ENCODE measurements around the gene SHROOM3. TPM values are rescaled to one million over a fixed set of nuclear protein-coding genes. Genes with fewer than 3 reads are reported as not detected.

SHROOM3 gene
- total RNA-seq, 6 donors from 2014 or later, result 62.3 to 216 (median 116) TPM

DNA sequence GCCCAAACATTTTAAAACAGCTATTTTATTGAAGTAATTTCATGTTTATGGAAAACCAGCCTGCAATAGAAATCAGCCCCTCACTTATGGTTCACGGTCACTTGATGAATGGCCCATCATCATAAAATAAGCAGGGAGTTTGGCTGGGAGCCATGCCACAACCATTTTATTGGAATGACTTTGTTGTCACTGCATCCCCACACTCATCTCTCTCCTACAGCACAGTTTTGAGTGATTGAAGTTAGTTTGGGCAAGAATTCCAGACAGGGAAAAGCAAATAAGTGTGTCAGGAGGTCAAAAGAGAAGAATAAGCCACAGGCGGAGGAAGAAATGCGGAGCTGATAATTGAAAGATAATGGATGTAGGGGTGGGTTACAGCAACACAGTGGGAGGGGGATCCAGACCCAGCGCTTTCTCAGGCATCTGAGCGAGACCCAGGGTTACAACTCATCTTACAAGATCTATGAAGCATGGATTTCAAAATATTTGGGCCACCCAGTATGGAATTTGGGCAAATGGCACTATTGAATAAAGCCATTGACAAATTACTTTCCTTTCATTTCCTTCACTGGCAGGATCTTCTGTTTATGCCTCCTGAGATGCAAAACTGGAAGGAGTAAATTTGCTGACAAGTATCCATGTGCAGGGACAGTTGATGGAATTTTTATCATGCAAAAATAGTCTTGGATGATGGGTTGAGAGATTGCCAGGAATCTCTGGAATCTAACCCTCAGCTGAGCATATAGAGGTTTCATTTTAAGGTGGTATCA, 100.8 kb downstream of the SHROOM3 start:
- Histone ChIP-seq H3K9me3 (no peaks in the 10 kb centered on the region), H3K4me3 (no peak overlapping the region), H3K27ac (no peak overlapping the region), H3K36me3 (no peaks in the 10 kb centered on the region), H3K27me3 (no peaks in the 10 kb centered on the region), H3K4me1 (no peaks in the 10 kb centered on the region)
- 65 to 72% methylated on average over 5 of the region's 5 CpGs for WGBS, 2 donors
- TF ChIP-seq EP300 (IDR thresholded peaks at IDR 0.05), result no peak
- TF ChIP-seq, protein P1, sequence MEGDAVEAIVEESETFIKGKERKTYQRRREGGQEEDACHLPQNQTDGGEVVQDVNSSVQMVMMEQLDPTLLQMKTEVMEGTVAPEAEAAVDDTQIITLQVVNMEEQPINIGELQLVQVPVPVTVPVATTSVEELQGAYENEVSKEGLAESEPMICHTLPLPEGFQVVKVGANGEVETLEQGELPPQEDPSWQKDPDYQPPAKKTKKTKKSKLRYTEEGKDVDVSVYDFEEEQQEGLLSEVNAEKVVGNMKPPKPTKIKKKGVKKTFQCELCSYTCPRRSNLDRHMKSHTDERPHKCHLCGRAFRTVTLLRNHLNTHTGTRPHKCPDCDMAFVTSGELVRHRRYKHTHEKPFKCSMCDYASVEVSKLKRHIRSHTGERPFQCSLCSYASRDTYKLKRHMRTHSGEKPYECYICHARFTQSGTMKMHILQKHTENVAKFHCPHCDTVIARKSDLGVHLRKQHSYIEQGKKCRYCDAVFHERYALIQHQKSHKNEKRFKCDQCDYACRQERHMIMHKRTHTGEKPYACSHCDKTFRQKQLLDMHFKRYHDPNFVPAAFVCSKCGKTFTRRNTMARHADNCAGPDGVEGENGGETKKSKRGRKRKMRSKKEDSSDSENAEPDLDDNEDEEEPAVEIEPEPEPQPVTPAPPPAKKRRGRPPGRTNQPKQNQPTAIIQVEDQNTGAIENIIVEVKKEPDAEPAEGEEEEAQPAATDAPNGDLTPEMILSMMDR (IDR thresholded peaks at IDR 0.05), result no peak
- DNase-seq (no peak), ATAC-seq (ENCODE audit: low FRiP score in 2 of 2) (no peak)

DNA sequence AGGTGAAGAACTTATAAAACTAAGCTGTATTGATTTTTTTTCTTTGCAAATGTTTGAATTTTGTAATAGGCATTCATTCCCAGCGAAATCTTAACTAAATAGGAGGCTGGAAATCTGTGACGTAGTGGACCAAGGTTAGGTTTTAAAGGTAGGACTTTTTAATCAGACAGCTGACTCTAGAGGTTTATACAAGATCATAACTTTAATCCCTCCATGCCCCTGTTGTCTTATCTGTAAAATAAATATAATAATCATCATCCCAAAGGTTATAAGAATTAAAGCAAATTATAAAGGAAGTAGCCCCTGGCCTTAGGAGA, 101.3 kb downstream of the SHROOM3 start:
- Histone ChIP-seq H3K27ac (no peak overlapping the region), H3K27me3 (no peaks in the 10 kb centered on the region), H3K4me3 (no peak overlapping the region), H3K4me1 (no peaks in the 10 kb centered on the region), H3K9me3 (no peaks in the 10 kb centered on the region), H3K36me3 (no peaks in the 10 kb centered on the region)
- no peak for TF ChIP-seq EP300 (IDR thresholded peaks at IDR 0.05)
- no peak for TF ChIP-seq POLR2A (IDR thresholded peaks at IDR 0.05)
- no peak for TF ChIP-seq POLR2AphosphoS5 (IDR thresholded peaks at IDR 0.05)
- TF ChIP-seq, protein P1 (IDR thresholded peaks at IDR 0.05), result no peak
- no peak for ATAC-seq (ENCODE audit: low FRiP score in 2 of 2)
- DNase-seq, result no peak
- WGBS, 2 donors, result 80 to 83% methylated on average over 2 of the region's 2 CpGs

DNA sequence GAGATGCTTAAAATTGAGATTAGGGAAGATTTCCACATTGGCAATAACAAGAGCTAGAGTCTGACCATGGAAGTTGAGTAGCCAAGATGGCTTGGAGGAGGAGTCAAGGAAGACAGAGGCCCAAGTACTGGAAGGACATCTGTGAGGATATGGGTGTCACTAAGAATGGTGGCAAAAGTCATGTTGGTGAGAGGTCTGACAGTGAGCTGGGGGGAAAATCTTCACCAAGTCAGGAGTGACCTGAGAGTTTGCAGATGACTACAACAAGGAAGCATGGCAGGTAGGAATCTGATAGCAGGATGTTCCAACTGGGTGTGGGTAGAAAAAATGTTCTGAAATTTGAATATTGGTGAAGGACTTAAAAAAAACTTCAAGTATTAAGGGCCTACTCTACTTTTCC, 103.3 kb downstream of the SHROOM3 start:
- no peaks in the 10 kb centered on the region for H3K4me1 ChIP-seq
- H3K27me3 ChIP-seq, result no peaks in the 10 kb centered on the region
- no peaks in the 10 kb centered on the region for H3K36me3 ChIP-seq
- no peak overlapping the region for H3K27ac ChIP-seq
- no peak for ATAC-seq (ENCODE audit: low FRiP score in 2 of 2)
- DNase-seq, result no peak
- TF ChIP-seq POLR2A (IDR thresholded peaks at IDR 0.05) (no peak), EP300 (IDR thresholded peaks at IDR 0.05) (no peak), POLR2AphosphoS5 (IDR thresholded peaks at IDR 0.05) (no peak)
- TF ChIP-seq, protein P1 (IDR thresholded peaks at IDR 0.05), result no peak
- no peaks in the 10 kb centered on the region for H3K9me3 ChIP-seq
- no peak overlapping the region for H3K4me3 ChIP-seq

DNA sequence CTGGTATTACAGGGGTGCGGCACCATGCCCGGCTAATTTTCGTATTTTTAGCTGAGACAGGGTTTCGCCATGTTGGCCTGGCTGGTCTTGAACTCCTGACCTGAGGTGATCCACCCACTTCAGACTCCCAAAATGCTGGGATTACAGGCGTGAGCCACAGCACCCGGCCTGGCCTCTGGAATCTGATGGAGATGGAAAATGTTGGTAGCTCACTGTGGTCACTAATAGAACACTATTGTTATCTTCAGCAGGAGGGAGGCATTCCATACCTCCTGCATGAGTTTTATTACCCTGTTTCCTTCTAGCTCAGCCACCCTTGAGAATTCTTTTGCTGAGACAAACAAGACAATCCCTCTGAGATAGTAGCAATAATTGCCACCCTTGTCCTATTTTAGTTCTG, 105.0 kb downstream of the SHROOM3 start:
- no peak for TF ChIP-seq POLR2AphosphoS5 (IDR thresholded peaks at IDR 0.05)
- ATAC-seq (ENCODE audit: low FRiP score in 2 of 2) (no peak), DNase-seq (no peak)
- Histone ChIP-seq H3K9me3 (no peaks in the 10 kb centered on the region), H3K4me1 (no peaks in the 10 kb centered on the region), H3K27me3 (no peaks in the 10 kb centered on the region), H3K4me3 (no peak overlapping the region), H3K36me3 (no peaks in the 10 kb centered on the region), H3K27ac (no peak overlapping the region)
- WGBS, 2 donors, result 91 to 92% methylated on average over 6 of the region's 6 CpGs

DNA sequence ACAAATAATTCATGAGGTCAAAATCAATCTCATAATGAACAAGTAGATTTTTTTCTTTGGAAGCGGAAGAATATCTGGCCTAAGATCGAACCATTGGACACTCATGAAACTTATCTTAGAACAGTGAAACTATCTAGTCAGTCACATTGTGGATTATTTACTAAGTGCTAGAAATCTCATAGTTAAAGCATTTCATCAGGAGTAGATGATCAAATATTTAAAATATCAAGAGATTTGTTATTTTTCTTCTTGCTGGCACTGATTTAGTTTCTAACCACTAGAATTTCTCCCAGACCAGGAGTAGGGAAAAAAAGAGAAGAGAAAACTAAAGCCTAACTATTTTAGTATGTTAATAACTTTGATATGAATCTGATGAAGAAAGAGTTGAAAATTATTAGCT, 105.5 kb downstream of the SHROOM3 start:
- Histone ChIP-seq H3K4me3 (no peak overlapping the region), H3K27ac (no peak overlapping the region), H3K4me1 (no peaks in the 10 kb centered on the region), H3K27me3 (no peaks in the 10 kb centered on the region), H3K36me3 (no peaks in the 10 kb centered on the region), H3K9me3 (no peaks in the 10 kb centered on the region)
- ATAC-seq (ENCODE audit: low FRiP score in 2 of 2) (no peak), DNase-seq (no peak)
- TF ChIP-seq, protein P1 (IDR thresholded peaks at IDR 0.05), result no peak
- TF ChIP-seq POLR2A (IDR thresholded peaks at IDR 0.05) (no peak), EP300 (IDR thresholded peaks at IDR 0.05) (no peak), POLR2AphosphoS5 (IDR thresholded peaks at IDR 0.05) (no peak)
- WGBS, 2 donors, result 90 to 94% methylated on average over 2 of the region's 2 CpGs
